BJ (cell line): ENCODE data around the gene CNOT6. TPM values are rescaled to one million over a fixed set of nuclear protein-coding genes. Genes with fewer than 3 reads are reported as not detected.

Experiments
- CTCF ChIA-PET: fragments of 350-600 bp; formaldehyde crosslinking; extraction: SDS; loops from one replicate; lab custom pipeline; 2021; ENCODE audit warnings: antibody characterized with exemption, inconsistent platforms; lab: Yijun Ruan, JAX
- POLR2A ChIA-PET: fragments of 300-600 bp; sonication (Branson Sonifier 250); formaldehyde crosslinking; extraction: SDS; loops from one replicate; lab custom pipeline; 2021; ENCODE audit warnings: antibody characterized with exemption; lab: Charles Lee
- DNase-seq: peaks from one replicate; pipeline ENCODE4 v3.0.0-alpha.2; 2011; ENCODE audit warnings: low read depth
- H3K27me3 ChIP-seq: 2 replicates; pipeline ENCODE4 v1.6.0; 2011; ENCODE audit warnings: low read length; ENCODE audit not compliant: control insufficient read depth, insufficient read depth
- H3K36me3 ChIP-seq: 2 replicates; pipeline ENCODE4 v1.5.1; 2011; ENCODE audit warnings: low read length; ENCODE audit not compliant: control insufficient read depth, insufficient read depth
- H3K4me3 ChIP-seq: 2 replicates; pipeline ENCODE4 v1.5.1; 2011; ENCODE audit warnings: low read depth, mild to moderate bottlenecking, control low read depth, low read length
- CTCF ChIP-seq: IDR thresholded peaks from 2 replicates; pipeline ENCODE4 v1.5.1; 2011; ENCODE audit warnings: low read depth, mild to moderate bottlenecking, control low read depth, inconsistent platforms, low read length, moderate library complexity; ENCODE audit not compliant: insufficient read depth
- polyA plus RNA-seq: library from polyadenylated mRNA; depleted of rRNA; stranded (reverse); fragments of >200 nt; gene quantifications from 2 replicates; pipeline ENCODE4 v1.2.3, GENCODE V29; 2011

Gene CNOT6
- polyA plus RNA-seq, 1 experiment, result 3.9 TPM

DNA sequence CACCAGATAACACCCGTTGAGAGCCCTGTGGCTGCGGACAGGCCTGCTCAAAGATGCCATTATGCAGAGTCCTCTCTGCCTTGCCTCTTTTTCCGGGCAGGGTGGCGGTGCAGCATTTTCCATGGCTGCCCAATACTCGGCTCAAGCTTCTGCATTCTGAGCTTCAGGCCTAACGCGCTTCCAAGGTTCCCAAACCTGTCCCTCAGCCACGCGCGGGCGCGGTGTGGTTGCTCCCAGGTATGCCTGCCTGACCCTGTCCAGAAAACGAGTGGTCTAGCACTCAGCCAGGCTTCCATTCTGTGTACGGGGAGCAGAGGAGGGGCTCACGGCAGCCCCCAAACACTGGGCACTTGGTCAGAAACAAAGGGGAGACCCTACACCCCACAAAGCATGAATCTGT lies 27.9 kb upstream of the CNOT6 start:
- no peak for DNase-seq
- no peak overlapping the region for H3K4me3 ChIP-seq
- POLR2A ChIA-PET, result no interaction called here
- no peak for TF ChIP-seq CTCF
- CTCF ChIA-PET, result interaction anchor here (11.5 kb wide), 1 partner anchor 174 kb away, joined by 186 read pairs; the partner anchor contains the start of gene MAPK9
- no peaks in the 10 kb centered on the region; the same call in none of the 2 replicates for H3K27me3 ChIP-seq
- no peaks in the 10 kb centered on the region for H3K36me3 ChIP-seq

- CTCF ChIA-PET, result interaction anchor here (11.5 kb wide), 1 partner anchor 175 kb away, joined by 186 read pairs; the partner anchor contains the start of gene MAPK9
- TF ChIP-seq CTCF, result no peak
- H3K4me3 ChIP-seq, result no peak overlapping the region
- POLR2A ChIA-PET, result no interaction called here
- no peak for DNase-seq
- no peaks in the 10 kb centered on the region for H3K36me3 ChIP-seq
- no peaks in the 10 kb centered on the region; the same call in none of the 2 replicates for H3K27me3 ChIP-seq
Measured at GRCh38 chr5:180467028-180467975, 26.9 kb upstream of the CNOT6 start.

DNA sequence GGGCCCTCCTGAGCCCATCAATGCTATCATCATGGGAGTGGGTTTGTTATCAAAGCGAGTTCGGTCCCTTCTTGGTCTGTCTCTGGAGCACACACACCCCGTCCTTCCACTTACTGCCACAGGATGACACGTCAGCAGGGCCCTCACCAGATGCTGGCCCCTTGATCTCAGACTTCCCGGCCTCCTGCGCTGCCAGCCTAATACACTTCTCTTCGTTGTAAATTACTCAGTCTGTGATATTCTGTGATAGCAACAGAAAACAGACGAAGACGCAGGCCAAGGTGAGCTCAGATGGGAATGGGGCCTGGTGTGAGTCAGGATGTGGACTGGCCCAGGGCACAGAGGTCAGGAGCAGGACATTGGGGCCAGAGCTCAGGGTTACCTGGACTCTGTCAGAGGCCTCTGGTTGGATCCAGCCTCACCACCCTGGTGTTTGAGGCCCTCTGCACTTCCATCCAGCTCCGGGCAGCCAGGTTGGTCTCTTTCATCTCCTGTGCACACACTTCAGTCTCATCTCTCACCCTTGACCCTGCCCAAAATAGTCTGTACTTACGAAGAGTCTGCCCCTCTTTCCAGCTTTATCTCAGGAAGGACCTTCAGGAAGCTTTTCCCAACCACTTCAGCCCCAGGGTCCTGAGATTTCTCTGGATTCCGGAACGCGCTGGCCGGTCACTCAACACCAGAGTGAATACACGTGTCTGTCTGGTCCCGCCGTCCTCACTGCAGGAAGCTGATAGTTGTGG lies 26.0 kb upstream of the CNOT6 start:
- no peak for TF ChIP-seq CTCF
- Histone ChIP-seq H3K27me3 (no peaks in the 10 kb centered on the region; the same call in none of the 2 replicates), H3K4me3 (no peak overlapping the region), H3K36me3 (no peaks in the 10 kb centered on the region)
- DNase-seq, result no peak
- POLR2A ChIA-PET, result no interaction called here
- CTCF ChIA-PET, result interaction anchor here (0.6 to 11.5 kb wide), 2 partner anchors 13 to 176 kb away, joined by 3 to 186 read pairs; partner anchors contain the start of gene MAPK9

GRCh38 chr5:180468732-180469585 lies 25.2 kb upstream of the CNOT6 start:
- CTCF ChIA-PET, result interaction anchor here (1.3 to 11.5 kb wide), 2 partner anchors 23 to 177 kb away, joined by 6 to 186 read pairs; partner anchors contain the start of gene MAPK9
- no peak for DNase-seq

More at GRCh38 chr5:180468732-180469585, 25.2 kb upstream of the CNOT6 start:
- no peaks in the 10 kb centered on the region for H3K36me3 ChIP-seq
- H3K27me3 ChIP-seq, result no peaks in the 10 kb centered on the region; the same call in none of the 2 replicates
- no peak for TF ChIP-seq CTCF
- no peak overlapping the region for H3K4me3 ChIP-seq
- POLR2A ChIA-PET, result no interaction called here
